NCI-H2029 treated with DMSO at 0.1 percent for 48 hours (cell line): ENCODE results near the gene ST13.
"Not testable (repeated sequence)": the region's sequence is repeated elsewhere in the genome, so short reads cannot be mapped to it uniquely, and the experiment has no call there.

Experiments
- DNase-seq: peaks from one replicate; lab custom pipeline; 2025; lab: John Stamatoyannopoulos, UW

Gene ST13

DNA sequence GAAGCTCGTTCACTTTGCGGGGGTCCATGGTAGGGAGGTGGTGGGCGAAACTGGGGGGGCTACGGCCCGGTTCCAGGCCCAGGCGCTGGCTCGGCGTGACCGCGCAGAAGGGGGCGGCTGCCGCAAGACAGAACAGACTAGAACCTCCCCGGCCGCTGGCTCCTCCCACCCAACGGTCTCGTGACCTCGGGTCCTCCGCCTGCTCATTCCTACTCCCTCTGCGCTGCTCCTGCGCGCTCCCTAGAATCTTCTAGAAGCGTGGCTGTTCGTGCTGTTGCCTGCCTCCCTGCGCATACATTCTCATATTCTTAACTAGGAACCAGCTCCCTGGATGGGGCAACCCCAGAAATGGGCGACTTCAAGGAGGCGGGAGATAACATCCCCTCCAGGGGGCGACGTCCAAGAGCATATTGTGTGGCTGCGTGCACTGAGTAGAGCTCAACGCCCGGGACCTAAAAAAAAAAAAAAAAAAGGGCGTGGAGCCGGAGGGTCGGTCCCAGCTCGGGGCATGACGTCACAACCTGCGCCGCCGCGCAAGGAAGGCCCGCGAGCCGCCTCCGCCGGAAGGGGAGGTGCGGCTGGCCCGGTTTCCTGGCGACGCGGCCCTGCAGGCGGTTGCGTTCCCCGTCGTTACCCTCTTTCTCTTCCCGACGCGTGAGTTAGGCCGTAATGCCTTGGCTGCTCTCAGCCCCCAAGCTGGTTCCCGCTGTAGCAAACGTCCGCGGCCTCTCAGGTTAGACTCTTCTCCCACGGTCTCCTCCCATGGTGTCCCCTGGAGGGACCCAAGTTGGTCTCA, at the start of gene ST13, which contains the start of gene XPNPEP3:
ST13 (minus strand) TSS at position 127 of the 796 bp plus-strand sequence; CDS start at position 28, 99 bp downstream.
XPNPEP3 (plus strand) TSS at position 636 of the 796 bp plus-strand sequence; CDS start at position 670, 34 bp downstream.
- peak; percentile 74 for DNase-seq

DNA sequence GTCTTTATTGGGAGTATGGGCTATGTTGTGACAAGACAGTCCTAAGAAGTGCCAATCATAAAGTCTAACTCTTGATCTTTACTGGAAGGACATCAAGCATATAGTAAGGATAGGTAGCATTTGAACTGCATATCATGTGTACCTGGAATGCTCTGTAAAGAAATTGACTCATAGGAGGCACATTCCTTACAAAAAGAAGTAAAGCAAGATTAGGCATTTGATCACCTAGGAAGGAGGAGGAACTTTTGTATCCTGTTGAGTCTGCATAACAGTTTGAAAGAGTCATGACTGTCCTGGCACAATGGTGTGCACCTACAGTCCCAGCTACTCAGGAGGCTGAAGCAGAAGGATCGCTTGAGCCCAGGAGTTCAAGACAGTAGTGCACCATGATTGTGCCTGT, 47.7 kb upstream of the ST13 start:
- DNase-seq, result no peak

DNA sequence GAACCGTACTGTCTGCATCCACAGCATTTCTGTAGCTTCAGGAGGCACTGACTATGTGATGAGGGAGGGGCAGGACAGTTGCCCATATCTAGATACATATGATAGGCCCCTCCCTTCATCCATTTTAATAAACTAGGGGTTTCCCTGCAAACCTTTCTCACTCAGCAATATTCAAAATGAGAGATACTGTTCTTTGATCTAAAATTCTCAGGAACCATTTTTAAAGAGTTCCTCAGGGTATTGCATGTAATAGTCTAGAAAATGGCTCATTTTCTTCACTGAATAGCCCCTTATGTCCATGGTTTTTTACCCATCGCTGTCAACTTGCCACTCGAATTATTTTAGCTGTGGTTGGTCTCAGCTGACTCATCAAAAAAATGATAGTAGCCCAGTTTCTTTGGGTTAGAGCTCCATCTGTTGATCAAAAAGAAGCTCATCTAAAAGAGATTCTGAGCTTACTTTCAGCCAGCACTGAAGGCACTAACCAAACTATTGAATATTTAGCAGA, 42.5 kb upstream of the ST13 start:
- no peak for DNase-seq

DNA sequence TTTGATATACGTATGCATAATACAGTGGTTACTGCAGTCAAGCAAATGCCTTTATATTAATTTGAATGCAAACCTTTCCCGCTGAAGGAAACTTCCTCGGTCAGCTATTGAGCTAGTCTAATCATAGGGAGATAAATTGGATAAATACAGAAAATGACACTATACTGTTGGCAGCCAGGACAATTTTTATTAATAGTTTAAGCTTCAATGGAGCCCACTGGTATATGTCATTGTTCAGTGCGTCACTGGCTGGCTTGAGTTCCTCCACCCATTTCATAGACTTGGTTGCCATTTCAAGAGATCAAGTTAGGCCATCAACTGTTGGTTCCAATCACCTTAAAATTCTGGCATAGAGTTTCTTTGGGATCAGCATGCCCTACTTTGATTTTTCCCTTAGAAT, 38.0 kb upstream of the ST13 start:
- no peak for DNase-seq

DNA sequence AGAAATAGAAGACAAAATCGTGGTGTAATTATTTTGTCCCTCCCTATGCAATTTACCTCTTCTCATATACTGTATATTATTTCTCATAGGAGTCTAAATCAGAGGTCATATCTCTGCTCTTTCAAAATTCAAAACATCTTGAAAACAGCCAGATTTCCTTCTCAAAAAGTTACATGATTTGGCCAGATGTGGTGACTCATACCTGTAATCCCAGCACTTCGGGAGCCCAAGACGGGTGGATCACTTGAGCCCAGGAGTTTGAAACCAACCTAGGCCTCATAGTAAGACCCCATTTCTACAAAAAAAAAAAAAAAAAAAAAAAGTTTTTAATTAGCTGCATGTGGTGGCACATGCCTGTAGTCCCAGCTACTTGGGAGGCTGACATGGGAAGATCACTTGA, 34.4 kb upstream of the ST13 start:
- no peak for DNase-seq

DNA sequence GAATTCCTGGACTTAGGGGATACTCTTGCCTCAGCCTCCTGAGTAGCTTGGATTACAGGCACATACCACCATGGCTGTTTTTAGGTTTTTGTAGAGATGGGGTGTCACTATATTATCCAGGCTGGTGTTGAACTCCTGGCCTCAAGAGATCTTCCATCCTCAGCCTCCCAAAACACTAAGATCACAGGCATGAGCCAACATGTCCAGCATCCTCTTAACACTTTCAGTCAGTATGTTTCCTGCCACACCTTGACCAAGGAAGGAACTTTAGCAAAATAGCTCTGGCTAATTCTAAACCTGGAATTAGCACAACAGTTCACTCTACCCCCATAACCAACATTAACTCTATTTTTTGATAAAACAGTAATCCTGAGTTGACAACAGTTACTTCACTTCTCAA, 32.7 kb upstream of the ST13 start:
- DNase-seq, result no peak

DNA sequence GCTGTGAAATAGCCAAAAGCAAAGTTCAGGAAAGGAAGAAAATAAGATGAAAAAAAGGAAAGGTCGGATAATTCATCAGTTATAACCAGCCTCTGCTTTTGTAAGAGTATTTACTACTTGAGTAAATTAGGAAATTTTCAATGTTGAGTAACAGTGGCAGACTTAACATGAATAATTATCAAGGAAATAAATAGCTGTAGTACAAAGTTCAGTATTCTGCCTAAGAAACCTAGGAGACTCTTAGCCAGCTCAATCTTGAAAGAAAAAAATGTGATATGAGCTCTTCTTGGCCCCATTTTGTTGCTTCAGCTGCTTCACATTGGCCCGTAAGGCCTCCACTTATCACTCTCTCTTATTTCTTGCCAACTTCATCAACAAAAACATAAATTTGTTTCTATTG, 22.5 kb upstream of the ST13 start:
- DNase-seq, result no peak

DNA sequence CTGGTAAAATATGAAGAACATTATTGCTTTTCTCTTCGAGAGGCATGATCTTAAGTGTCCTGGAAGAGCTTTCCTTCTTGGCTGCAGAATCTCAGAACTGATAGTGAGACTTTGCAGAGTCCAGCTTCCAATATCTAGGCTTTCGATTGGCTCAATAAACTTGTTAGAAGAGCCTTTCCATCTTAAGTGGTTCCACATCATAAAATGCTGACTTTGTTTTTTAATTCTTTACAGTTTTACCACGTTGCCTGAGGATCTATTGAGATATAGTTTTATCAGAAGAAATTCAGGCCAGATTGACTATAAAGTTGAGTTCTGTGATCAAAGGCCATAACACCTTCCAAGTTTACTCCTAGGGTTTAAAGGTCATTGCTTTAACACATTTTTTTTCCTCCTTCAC, 21.0 kb upstream of the ST13 start:
- no peak for DNase-seq

DNA sequence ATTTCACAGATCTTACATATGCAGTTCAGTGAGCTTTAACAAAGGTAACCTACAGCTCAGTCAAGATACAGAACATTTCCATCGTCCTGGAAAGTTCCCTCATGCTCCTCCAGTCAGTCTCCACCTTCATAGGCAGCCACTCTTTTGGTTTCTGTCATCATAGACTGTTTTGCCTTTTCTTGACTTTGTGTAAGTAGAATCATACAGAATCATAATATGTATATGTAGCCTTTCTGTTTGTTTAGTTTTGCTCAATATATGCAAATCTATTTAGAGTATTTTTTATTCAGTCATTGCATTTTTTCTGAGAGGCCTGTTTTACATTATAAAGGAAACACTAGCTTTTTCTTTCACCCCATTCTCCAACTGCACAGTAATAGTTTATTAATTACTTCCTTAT, 20.5 kb upstream of the ST13 start:
- DNase-seq, result no peak

DNA sequence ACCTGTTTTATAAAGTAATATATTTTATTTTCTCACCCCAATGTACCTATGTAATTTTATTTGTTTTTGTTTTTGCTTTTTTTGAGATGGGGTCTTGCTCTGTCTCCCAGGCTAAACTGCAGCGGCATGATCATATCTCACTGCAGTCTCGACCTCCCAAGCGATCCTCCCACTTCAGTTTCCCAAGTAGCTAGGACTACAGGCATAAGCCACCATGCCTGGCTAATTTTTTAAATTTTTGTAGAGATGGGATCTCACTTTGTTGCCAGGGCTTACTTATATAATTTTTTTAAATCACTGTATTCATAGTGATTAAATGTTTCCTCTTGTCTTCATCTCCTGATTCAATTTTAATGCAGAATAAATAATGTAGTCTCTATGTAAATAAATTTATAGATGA, 18.7 kb upstream of the ST13 start:
- DNase-seq, result no peak

DNA sequence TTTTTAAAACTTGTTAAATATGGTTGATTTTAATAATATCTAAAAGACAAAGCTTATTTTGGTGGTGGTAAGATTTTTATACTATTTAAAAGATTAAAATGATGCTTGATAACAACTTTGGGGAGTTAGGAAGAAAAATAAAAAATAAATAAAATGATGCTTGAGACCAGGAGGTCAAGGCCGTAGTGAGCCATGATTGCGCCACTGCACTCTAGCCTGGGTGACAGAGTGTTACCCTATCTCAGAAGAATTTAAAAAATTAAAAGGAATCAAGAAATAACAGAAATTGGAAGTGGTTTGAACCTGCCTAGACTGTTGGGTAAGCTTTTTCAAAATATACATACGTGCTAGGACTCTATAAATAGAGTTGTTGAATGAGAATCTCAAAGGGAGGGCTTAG, 17.6 kb upstream of the ST13 start:
- no peak for DNase-seq

DNA sequence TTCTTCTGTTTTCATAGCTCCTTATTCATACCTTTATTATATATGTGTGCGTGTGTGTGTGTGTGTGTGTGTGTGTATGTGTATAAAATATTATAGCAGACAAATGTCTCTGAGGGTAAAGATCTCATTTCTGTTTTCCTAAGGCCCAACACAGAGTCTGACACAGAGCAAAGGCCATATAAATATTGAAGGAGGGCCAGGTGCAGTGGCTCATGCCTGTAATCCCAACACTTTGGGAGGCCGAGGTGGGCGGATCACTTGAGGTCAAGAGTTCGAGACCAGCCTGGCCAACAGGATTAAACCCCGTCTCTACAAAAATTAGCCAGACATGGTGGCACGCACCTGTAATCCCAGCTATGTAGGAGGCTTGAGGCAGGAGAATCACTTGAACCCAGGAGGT, 11.9 kb upstream of the ST13 start:
- not testable (repeated sequence) for DNase-seq

DNA sequence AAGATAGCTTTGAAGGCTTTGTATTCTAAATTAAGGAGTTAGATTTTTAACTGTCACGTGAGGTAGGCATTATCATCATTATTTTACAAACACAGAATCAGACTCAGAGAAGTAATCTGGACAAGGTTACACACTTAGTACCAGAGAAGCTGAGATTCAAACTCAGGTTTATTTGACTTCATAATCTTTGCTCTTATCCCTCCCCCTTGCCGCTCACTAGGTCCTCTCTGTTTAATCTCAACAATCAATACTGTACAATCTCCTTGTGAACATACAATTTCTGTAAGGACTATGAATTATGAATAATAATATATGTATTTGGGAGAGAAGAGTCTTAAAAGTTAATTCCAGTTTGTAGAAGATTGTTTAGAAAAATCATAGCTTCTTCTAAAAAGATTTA, 10.7 kb upstream of the ST13 start:
- DNase-seq, result no peak

DNA sequence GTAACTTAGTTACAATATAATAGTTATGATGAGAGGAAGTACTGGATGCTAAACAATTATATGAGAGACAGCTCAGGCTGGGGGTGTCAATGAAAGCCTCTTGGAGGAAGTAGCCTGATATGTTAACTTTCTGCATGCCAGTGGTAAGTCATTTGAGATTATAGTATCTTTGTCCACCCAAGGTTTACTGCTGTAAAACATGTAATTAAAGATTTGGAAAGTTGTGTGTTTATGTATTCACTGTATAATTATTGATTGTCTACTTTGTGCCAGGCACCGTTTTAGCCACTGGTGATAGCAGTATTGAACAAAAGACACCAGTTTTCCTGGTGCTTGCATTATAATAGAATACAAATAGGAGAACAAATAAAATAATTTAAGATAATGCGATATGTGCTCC, 6.1 kb upstream of the ST13 start:
- DNase-seq, result no peak

DNA sequence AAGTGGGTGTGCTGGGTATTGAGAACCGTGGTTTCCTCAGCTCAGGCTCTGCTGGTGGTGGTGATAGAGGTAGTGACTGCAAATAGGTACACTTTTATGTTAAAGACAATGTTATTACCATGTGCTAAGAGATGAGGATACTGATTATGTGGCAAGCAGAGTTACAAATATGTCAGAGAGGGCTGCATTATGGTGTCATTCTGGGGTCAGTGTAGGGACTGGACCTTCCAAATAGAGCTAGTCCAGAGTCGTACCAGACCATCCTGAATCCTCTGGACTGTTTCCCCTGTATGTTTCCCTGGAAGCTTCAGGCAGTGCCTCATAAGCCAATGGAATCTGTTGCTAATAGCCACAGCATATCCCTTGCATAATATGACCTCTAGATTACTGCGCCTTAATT, 5.6 kb upstream of the ST13 start, which contains the start of gene DNAJB7:
DNAJB7 (minus strand) TSS at position 101 of the 400 bp plus-strand sequence. CDS start 119 bp downstream, outside the sequence.
- no peak for DNase-seq

DNA sequence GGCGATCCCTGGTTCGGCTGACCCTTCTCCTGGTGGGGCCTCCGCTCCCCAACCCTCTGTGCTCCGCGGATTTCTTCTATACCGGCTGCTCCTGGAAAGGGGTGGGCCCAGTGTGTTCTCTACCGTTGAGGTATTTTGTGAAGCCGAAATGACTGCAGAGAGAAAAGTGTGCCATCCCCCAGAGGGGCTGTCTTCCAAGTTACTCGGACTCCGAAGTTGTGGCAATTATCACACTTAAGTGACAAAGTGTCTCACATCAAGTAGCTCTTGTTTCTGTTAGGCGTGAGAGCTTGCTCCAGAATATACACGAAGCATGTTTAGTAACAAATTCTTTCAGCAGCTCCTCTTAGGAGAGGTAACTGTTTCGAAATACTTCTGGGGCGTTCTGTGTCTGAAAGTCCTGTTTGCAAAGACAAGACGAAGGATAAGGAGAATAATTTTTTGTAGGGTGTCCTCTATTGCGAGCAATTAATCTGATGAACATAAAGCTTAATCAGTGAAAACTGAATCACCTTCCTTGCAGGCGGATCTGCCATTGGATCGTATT, 943 bp upstream of the ST13 start:
- DNase-seq, result no peak

DNA sequence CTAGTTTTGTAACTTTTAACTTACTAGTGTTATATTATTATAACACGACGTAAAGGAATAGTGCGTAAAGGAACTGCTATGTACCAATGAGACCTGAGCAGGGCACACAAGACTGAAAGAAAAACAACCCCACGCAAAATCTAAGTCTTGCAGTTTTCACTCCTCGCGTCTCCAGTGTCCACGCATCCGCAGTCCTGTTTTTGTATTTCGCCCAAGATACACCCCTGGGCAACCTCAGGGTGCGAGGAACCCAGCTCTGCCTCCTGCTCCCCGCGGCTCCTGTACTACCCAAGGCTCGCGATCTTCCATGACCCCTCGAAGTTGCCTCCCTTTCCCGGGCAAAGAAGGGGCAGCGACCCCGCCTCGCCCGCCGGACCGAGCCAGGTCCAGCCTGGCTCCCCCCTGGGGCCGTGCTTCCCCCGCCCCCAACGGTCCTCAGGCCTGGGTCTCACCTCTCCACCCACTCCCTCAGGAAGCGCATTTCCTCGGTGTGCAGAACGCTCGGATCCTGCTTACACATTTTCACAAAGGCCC, 393 bp downstream of the ST13 start:
- DNase-seq, result no peak

DNA sequence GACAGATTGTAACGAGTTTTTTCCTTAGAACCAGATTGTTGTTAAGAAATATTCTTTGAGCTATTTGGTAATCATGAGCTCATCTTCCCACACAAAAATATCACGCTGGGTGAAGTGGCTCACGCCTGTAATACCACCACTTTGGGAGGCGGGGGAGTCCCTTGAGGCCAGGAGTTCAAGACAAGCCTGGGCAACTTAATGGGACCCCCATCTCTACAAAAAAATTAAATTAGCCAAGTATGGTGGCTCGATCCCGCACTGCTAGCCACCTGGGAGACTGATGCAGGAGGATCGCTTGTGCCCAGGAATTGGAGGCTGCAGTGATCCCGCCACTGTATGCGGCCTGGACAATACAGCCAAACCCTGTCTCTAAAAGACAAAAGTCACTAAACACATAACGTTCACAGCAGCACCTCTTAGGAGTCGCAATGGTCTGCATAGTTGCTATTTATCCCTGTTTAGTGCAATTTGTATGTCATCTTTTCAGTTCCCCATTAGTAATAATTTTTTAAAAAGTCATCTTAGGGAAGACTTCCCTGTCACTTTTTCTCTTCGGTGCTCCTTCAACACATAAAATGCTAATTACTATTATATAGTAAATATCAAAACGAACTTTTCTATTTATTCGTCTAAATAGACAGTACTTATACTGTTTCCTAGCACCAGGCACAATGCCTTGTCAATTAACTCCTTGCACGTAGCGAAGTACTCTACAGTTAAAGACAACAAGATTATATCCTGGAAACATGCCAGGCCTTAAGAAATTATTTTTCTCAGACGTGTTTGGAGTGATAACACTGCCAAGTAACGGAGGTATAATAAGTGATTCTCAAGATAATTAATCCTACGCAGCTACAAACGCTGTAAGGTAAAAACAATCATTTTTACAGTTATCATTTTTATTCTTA, 1.1 kb downstream of the ST13 start:
- no peak for DNase-seq

DNA sequence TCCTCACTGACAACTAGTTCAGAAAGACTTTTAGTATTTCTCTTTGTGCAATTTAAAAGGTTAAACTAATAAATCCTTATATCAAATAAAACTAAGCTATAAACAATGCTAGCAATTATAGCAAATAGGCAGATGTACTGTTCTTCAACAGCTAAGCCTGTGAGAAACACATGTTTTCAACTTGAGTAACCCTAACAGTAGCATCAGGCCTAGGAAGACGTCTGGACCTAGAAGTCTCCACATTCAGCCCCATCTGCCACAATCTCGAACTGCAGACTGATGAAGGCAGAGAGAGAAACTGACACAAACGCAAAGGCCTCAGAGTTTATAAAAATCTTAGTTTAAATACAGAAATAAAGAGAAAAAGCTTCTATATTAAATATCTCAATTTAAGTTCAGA, 2.5 kb downstream of the ST13 start:
- no peak for DNase-seq

DNA sequence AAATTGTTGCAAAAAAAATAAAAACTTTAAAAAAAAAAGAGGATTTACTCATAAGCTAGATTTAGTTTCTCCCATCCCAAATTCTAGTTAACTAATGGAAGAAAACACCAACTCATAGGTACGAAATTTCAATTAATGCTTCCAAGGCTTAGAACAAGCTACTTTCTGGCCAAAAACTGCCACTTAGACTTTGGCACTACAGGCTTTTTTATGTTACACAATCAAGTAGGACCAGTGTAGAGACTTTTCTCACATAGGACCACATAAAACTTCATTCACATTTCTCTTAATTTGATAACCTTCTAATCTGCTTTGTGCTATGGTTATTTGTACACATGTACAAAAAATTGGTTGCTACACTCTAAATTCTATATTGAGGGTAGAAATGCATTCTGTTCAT, 3.1 kb downstream of the ST13 start:
- no peak for DNase-seq

DNA sequence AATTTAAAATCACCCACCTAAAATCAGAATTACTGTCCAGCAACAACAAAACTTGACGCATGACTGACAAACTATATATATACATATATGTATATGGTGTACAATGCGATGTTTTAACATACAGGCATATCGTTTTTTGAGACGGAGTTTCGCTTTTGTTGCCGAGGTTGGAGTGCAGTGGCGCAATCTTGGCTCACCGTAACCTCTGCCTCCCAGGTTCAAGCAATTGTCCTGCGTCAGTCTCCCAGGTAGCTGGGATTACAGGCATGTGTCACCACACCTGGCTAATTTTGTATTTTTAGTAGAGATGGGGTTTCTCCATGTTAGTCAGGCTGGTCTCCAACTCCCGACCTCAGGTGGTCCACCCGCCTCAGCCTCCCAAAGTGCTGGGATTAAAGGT, 10.6 kb downstream of the ST13 start:
- DNase-seq, result not testable (repeated sequence)

DNA sequence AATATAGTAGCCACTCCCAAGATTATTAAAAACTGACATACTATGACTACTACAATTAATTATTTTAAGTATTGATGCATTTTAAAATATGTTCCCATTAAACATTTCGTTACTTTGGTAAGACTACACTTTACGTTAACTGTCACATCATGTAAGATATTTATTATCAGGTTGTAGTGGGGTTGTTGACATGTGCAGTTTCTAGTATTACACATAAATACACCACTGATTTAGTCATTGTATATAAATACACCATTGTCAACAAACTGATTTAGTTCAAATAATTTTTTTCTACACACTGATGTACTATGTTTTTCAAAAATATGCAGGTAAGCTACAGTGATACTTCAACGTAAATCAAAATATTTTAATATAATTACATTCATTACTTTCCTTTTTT, 11.5 kb downstream of the ST13 start:
- DNase-seq, result no peak
